Loucy (cell line): ENCODE results near the gene CHCHD6.

Experiments used
- H2AFZ ChIP-seq: fragments of 200-600 bp; sonication (generic); 2 replicates; pipeline ENCODE4 v1.6.0; 2016; ENCODE audit warnings: antibody characterized with exemption, mild to moderate bottlenecking, low read length, moderate library complexity
- H3F3A ChIP-seq: fragments of 200-600 bp; 2 replicates; pipeline ENCODE4 v1.6.0; 2016; ENCODE audit warnings: antibody characterized with exemption, low read depth, mild to moderate bottlenecking
- H3K27me3 ChIP-seq: fragments of 200-600 bp; sonication (generic); 2 replicates; pipeline ENCODE4 v1.6.1; 2014; ENCODE audit warnings: low read length, mild to moderate bottlenecking; ENCODE audit not compliant: insufficient read depth, poor library complexity, severe bottlenecking
- H3K36me3 ChIP-seq: fragments of 200-600 bp; sonication (generic); 2 replicates; pipeline ENCODE4 v1.6.1; 2016; ENCODE audit warnings: low read length; ENCODE audit not compliant: insufficient read depth
- H3K4me1 ChIP-seq: fragments of 200-600 bp; sonication (generic); 2 replicates; pipeline ENCODE4 v1.5.1; 2014; ENCODE audit warnings: low read length, mild to moderate bottlenecking; ENCODE audit not compliant: insufficient read depth, poor library complexity, severe bottlenecking
- H3K4me2 ChIP-seq: fragments of 200-600 bp; sonication (generic); 2 replicates; pipeline ENCODE4 v1.6.0; 2014; ENCODE audit warnings: antibody characterized with exemption, low read length, low read depth, mild to moderate bottlenecking; ENCODE audit not compliant: poor library complexity, severe bottlenecking
- H3K4me3 ChIP-seq: fragments of 200-600 bp; sonication (generic); 2 replicates; pipeline ENCODE4 v1.5.1; 2014; ENCODE audit warnings: low read length, mild to moderate bottlenecking, mixed read lengths; ENCODE audit not compliant: poor library complexity, severe bottlenecking
- H3K79me2 ChIP-seq: fragments of 200-600 bp; sonication (generic); 2 replicates; pipeline ENCODE4 v1.6.1; 2014; ENCODE audit warnings: low read length; ENCODE audit not compliant: insufficient read depth
- H3K9ac ChIP-seq: fragments of 200-600 bp; sonication (generic); 2 replicates; pipeline ENCODE4 v1.6.0; 2014; ENCODE audit warnings: mild to moderate bottlenecking, low read depth, low read length, moderate library complexity; ENCODE audit not compliant: poor library complexity, severe bottlenecking
- H3K9me2 ChIP-seq: fragments of 200-600 bp; sonication (generic); replicated peaks from 2 replicates; pipeline ENCODE4 v1.6.1; 2016; ENCODE audit warnings: low read depth, low read length, mixed read lengths
- H3K9me3 ChIP-seq: fragments of 200-600 bp; sonication (generic); 2 replicates; pipeline ENCODE4 v1.6.1; 2014; ENCODE audit warnings: mild to moderate bottlenecking, antibody characterized with exemption, low read length, low read depth; ENCODE audit not compliant: insufficient read depth
- H4K20me1 ChIP-seq: fragments of 200-600 bp; sonication (generic); 2 replicates; pipeline ENCODE4 v1.6.0; 2014; ENCODE audit warnings: antibody characterized with exemption, low read length, mild to moderate bottlenecking; ENCODE audit not compliant: insufficient read depth, poor library complexity, severe bottlenecking
- CTCF ChIP-seq: fragments of 200-600 bp; sonication (generic); conservative IDR thresholded peaks from 2 replicates; pipeline ENCODE4 v1.5.1; 2014; ENCODE audit warnings: mild to moderate bottlenecking, antibody characterized with exemption, low read length
- EZH2phosphoT487 ChIP-seq: fragments of 200-600 bp; IDR thresholded peaks from 2 replicates; pipeline ENCODE4 v1.6.1; 2018; ENCODE audit warnings: antibody characterized with exemption, mild to moderate bottlenecking, moderate library complexity, borderline replicate concordance

Gene CHCHD6

GRCh38 chr3:126768903-126769302, 64.9 kb downstream of the CHCHD6 start:
- Histone ChIP-seq H3F3A (no peaks in the 10 kb centered on the region), H3K4me2 (no peak overlapping the region), H3K79me2 (no peaks in the 10 kb centered on the region), H3K4me3 (no peak overlapping the region), H3K9me2 (no peaks in the 10 kb centered on the region), H3K9ac (no peak overlapping the region), H2AFZ (no peak overlapping the region), H3K36me3 (peaks cover 12% of the 10 kb centered on the region; the same call in 1 of the 2 replicates), H3K9me3 (0 out of 2 replicates have a peak, but pooled peaks cover 2% of the 10 kb centered on the region), H3K4me1 (no peaks in the 10 kb centered on the region), H4K20me1 (no peaks in the 10 kb centered on the region), H3K27me3 (no peaks in the 10 kb centered on the region)
- TF ChIP-seq CTCF (no peak), EZH2phosphoT487 (no peak)

- 0 out of 2 replicates have a peak, but pooled peaks cover 2% of the 10 kb centered on the region for H3K9me3 ChIP-seq
- no peak for TF ChIP-seq EZH2phosphoT487
- TF ChIP-seq CTCF, result no peak
- H3K36me3 ChIP-seq, result peaks cover 12% of the 10 kb centered on the region; the same call in 1 of the 2 replicates
- H3F3A ChIP-seq, result no peaks in the 10 kb centered on the region
- no peaks in the 10 kb centered on the region for H3K79me2 ChIP-seq
- H3K4me3 ChIP-seq, result no peak overlapping the region
- no peak overlapping the region for H2AFZ ChIP-seq
- no peaks in the 10 kb centered on the region for H4K20me1 ChIP-seq
- no peaks in the 10 kb centered on the region for H3K27me3 ChIP-seq
- H3K4me1 ChIP-seq, result no peaks in the 10 kb centered on the region
- no peak overlapping the region for H3K4me2 ChIP-seq
- no peaks in the 10 kb centered on the region for H3K9me2 ChIP-seq
- H3K9ac ChIP-seq, result no peak overlapping the region
These were observed 66.1 kb downstream of the CHCHD6 start for GRCh38 chr3:126770096-126770495.

GRCh38 chr3:126773167-126773566, 69.1 kb downstream of the CHCHD6 start:
- H3K9me3 ChIP-seq, result no peaks in the 10 kb centered on the region
- H3K4me3 ChIP-seq, result no peak overlapping the region
- H3K36me3 ChIP-seq, result no peaks in the 10 kb centered on the region
- H3K79me2 ChIP-seq, result no peaks in the 10 kb centered on the region
- H3K4me1 ChIP-seq, result no peaks in the 10 kb centered on the region
- H3K27me3 ChIP-seq, result no peaks in the 10 kb centered on the region
- no peaks in the 10 kb centered on the region for H3F3A ChIP-seq
- H2AFZ ChIP-seq, result no peak overlapping the region
- no peaks in the 10 kb centered on the region for H3K9me2 ChIP-seq
- TF ChIP-seq CTCF (no peak), EZH2phosphoT487 (no peak)
- no peaks in the 10 kb centered on the region for H4K20me1 ChIP-seq
- no peak overlapping the region for H3K4me2 ChIP-seq
- no peak overlapping the region for H3K9ac ChIP-seq
